B cell (primary cell): ENCODE results near the gene MYZAP.

ENCODE experiments used
- EZH2 ChIP-seq: IDR thresholded peaks from 2 replicates; pipeline ENCODE4 v1.6.1; 2012; ENCODE audit warnings: borderline replicate concordance, low read depth, mild to moderate bottlenecking, moderate library complexity, low read length; ENCODE audit not compliant: insufficient read depth, poor library complexity, severe bottlenecking
- TF ChIP-seq, protein P1 (sequence below): fragments of 200-600 bp; IDR thresholded peaks from one replicate; pipeline ENCODE4 v1.8.0; 2022; ENCODE audit warnings: antibody characterized with exemption, mild to moderate bottlenecking

DNA sequence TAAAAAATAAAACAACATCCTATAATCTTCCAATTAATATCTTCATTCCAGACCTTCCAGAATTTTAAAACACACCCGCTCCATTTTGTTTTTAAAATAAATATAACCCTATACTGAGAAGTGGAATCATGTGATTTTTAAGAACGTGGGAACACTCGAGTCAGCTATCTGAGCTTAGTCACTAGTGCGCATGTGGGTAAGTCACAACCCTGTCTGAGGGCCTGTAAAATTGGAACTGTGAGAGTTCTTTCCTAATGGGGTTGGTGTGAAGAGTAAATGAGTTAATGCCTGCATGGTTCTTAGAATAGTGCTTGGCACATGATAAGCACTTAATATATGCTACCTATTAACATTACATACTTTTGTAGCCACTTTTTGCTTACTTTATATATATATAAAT, 95.0 kb downstream of the MYZAP start:
- TF ChIP-seq, protein P1, sequence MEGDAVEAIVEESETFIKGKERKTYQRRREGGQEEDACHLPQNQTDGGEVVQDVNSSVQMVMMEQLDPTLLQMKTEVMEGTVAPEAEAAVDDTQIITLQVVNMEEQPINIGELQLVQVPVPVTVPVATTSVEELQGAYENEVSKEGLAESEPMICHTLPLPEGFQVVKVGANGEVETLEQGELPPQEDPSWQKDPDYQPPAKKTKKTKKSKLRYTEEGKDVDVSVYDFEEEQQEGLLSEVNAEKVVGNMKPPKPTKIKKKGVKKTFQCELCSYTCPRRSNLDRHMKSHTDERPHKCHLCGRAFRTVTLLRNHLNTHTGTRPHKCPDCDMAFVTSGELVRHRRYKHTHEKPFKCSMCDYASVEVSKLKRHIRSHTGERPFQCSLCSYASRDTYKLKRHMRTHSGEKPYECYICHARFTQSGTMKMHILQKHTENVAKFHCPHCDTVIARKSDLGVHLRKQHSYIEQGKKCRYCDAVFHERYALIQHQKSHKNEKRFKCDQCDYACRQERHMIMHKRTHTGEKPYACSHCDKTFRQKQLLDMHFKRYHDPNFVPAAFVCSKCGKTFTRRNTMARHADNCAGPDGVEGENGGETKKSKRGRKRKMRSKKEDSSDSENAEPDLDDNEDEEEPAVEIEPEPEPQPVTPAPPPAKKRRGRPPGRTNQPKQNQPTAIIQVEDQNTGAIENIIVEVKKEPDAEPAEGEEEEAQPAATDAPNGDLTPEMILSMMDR = no peak
- TF ChIP-seq EZH2 = no peak
